Measurements from ENCODE around the gene ADAMTS3. TPM values are rescaled to one million over a fixed set of nuclear protein-coding genes. Genes with fewer than 3 reads are reported as not detected.

ADAMTS3 gene
- total RNA-seq, 2 donors from 2014 or later: 1.2 to 2.8 TPM

GRCh38 chr4:72564184-72564583 is 4.8 kb downstream of the ADAMTS3 start:
- DNase-seq (ENCODE audit: low spot score): no peak
- Histone ChIP-seq H3K4me1 (no peaks in the 10 kb centered on the region), H3K9me3 (no peaks in the 10 kb centered on the region), H3K27ac (no peak overlapping the region), H3K27me3 (no peaks in the 10 kb centered on the region), H3K4me3 (no peak overlapping the region), H3K36me3 (no peaks in the 10 kb centered on the region)
- TF ChIP-seq CTCF (IDR thresholded peaks at IDR 0.05): no peak

DNA sequence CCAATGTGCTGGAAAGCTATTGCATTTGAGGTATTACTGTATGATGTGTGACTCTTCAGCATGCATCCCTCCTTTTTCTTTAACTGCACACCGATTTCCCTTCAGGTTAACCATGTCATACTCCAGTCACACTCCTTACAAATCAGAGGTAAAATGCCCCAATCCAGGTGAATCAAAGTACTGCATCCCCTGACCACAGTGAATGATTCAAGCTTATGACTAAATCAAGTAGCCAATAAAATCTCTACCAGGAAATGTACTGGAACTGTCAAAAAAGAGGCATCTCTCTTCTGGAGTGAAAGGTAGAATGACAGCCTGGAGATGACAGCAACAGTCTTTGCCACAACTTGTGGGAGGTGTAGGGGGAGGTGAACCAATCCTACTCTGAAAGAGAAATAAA is 10.4 kb downstream of the ADAMTS3 start:
- H3K9me3 ChIP-seq: no peaks in the 10 kb centered on the region
- H3K27me3 ChIP-seq: no peaks in the 10 kb centered on the region
- no peak for DNase-seq (ENCODE audit: low spot score)
- no peaks in the 10 kb centered on the region for H3K36me3 ChIP-seq
- TF ChIP-seq CTCF (IDR thresholded peaks at IDR 0.05): no peak
- no peak overlapping the region for H3K4me3 ChIP-seq
- H3K27ac ChIP-seq: no peak overlapping the region
- H3K4me1 ChIP-seq: no peaks in the 10 kb centered on the region

- Histone ChIP-seq H3K36me3 (no peaks in the 10 kb centered on the region), H3K4me3 (no peak overlapping the region), H3K27ac (no peak overlapping the region), H3K27me3 (no peaks in the 10 kb centered on the region), H3K9me3 (no peaks in the 10 kb centered on the region), H3K4me1 (no peaks in the 10 kb centered on the region)
- DNase-seq (ENCODE audit: low spot score): no peak
- TF ChIP-seq CTCF (IDR thresholded peaks at IDR 0.05): no peak
Observed at GRCh38 chr4:72557021-72557420, 12.0 kb downstream of the ADAMTS3 start.

DNA sequence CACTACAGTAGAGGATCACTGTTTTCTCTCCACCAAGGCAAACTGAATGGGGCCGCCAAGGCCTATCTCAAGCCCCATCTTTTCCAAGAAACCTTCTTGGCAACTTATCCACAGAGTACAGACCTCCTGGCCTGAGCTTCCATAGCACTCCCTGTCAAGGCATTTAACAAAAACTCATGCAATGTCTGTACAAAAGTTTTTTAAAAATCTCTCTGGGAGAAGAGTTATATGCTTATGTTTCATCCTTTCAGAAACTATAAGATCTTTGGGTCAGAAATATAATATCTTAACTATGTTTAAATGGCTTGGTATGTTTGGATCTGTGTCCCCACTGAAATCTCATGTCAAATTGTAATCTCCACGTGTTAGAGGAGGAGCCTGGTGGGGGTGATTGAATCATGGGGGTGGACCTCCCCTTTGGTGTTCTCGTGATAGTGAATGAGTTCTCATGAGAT is 13.6 kb downstream of the ADAMTS3 start:
- DNase-seq (ENCODE audit: low spot score): no peak
- Histone ChIP-seq H3K27ac (no peak overlapping the region), H3K36me3 (no peaks in the 10 kb centered on the region), H3K4me1 (no peaks in the 10 kb centered on the region), H3K27me3 (no peaks in the 10 kb centered on the region), H3K9me3 (no peaks in the 10 kb centered on the region), H3K4me3 (no peak overlapping the region)
- TF ChIP-seq CTCF (IDR thresholded peaks at IDR 0.05): no peak

DNA sequence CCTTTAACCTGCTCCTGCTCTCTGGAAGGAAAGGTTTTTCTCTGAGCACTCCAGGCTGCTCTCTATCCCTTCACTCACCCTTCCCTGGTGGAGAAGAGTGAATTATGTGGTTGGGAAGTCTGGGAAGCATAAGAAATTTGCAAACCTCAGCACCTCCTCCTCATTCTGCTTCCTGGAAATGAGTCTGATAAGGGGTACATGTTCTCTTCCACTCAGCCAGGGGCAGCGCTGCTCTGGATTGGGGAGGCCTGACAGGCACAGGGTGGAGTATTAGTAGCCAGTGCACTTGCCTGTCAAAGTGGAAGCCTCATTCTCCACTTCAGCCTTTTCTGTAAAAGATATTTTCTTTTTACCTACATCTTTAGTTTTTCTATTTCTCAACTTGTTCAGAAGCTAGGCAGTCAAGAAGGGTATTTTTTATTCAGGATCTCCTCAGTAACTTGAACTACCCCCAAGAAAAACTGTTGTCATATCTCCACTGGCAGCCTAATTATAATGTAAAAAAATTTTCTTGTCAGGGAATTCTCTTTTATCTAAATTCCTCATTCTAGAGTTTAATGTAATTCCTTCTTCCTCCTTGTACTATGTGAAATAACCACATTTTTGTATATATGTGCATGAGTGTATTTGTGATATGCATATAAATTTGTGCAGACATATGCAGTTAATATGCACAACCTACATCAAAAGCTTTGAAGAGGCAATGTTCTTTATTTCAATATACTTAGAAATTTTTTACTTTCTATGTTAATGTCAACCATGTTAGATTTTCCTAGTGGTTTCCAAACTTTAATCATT is 15.3 kb downstream of the ADAMTS3 start:
- Histone ChIP-seq H3K27ac (no peak overlapping the region), H3K27me3 (no peaks in the 10 kb centered on the region), H3K4me3 (no peak overlapping the region), H3K9me3 (no peaks in the 10 kb centered on the region), H3K4me1 (no peaks in the 10 kb centered on the region), H3K36me3 (no peaks in the 10 kb centered on the region)
- no peak for DNase-seq (ENCODE audit: low spot score)
- TF ChIP-seq CTCF (IDR thresholded peaks at IDR 0.05): no peak

DNA sequence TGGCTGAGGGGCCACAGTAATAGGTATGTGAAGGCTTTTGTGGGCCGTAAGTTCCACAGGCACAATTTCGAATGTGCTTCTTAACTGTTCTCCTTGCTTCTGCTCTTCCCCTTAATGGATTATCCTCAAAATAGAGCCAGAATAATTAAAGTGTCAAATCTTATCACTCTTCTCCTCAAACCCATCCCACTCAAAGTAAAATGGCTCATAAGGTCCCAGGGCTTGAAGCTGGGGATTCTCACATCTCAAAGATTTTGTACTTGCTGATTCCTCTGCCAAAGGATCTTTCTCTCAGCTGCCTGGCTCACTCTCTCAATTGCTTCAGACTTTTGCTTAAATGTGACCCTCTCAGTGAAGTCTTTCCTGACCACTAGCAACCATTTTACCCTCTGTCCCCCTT is 16.6 kb downstream of the ADAMTS3 start:
- no peak for DNase-seq (ENCODE audit: low spot score)
- Histone ChIP-seq H3K4me3 (no peak overlapping the region), H3K27me3 (no peaks in the 10 kb centered on the region), H3K36me3 (no peaks in the 10 kb centered on the region), H3K27ac (no peak overlapping the region), H3K4me1 (no peaks in the 10 kb centered on the region), H3K9me3 (no peaks in the 10 kb centered on the region)
- TF ChIP-seq CTCF (IDR thresholded peaks at IDR 0.05): no peak

Measured in right atrium auricular region (tissue), 2 donors.